DND-41 (cell line): Measurements from ENCODE around the gene SLC16A3.

Source experiments
- ATAC-seq: fragments of 200-7000 bp; cut with Tn5 transposase; 3 replicates; pipeline ENCODE4 v1.9.1; 2021; ENCODE audit warnings: low read depth; ENCODE audit not compliant: insufficient read depth
- DNase-seq: peaks from one replicate; pipeline ENCODE4 v3.0.0-alpha.2; 2020
- H2AFZ ChIP-seq: 2 replicates; pipeline ENCODE4 v1.6.0; 2012; ENCODE audit warnings: low read depth, low read length
- H3K27ac ChIP-seq: 2 replicates; pipeline ENCODE4 v1.5.1; 2012; ENCODE audit warnings: low read length, inconsistent platforms
- H3K27me3 ChIP-seq: fragments of 200-600 bp; sonication (generic); 2 replicates; pipeline ENCODE4 v1.6.0; 2012; ENCODE audit warnings: low read length, mild to moderate bottlenecking, inconsistent platforms; ENCODE audit not compliant: insufficient read depth, poor library complexity
- H3K36me3 ChIP-seq: 2 replicates; pipeline ENCODE4 v1.5.1; 2012; ENCODE audit warnings: low read length, inconsistent platforms; ENCODE audit not compliant: insufficient read depth
- H3K4me1 ChIP-seq: 2 replicates; pipeline ENCODE4 v1.5.1; 2012; ENCODE audit warnings: mild to moderate bottlenecking, low read length; ENCODE audit not compliant: insufficient read depth
- H3K4me2 ChIP-seq: 2 replicates; pipeline ENCODE4 v1.6.0; 2012; ENCODE audit warnings: mild to moderate bottlenecking, moderate library complexity, low read length, inconsistent platforms; ENCODE audit not compliant: insufficient read depth
- H3K4me3 ChIP-seq, 2 experiments: fragments of 200-600 bp in 1 of 2; shearing (Covaris generic) in 1 of 2; 2 replicates each; pipeline ENCODE4 v1.5.1; 2012 to 2016; ENCODE audit warnings: inconsistent platforms in 2 of 2, low read length in 2 of 2, mild to moderate bottlenecking in 2 of 2, low read depth in 1 of 2, moderate library complexity in 1 of 2
- H3K79me2 ChIP-seq: 2 replicates; pipeline ENCODE4 v1.6.0; 2012; ENCODE audit warnings: low read length, inconsistent platforms; ENCODE audit not compliant: insufficient read depth
- H3K9ac ChIP-seq: 2 replicates; pipeline ENCODE4 v1.6.0; 2012; ENCODE audit warnings: low read depth, mild to moderate bottlenecking, inconsistent platforms, low read length, moderate library complexity
- H3K9me3 ChIP-seq: 2 replicates; pipeline ENCODE4 v1.5.1; 2012; ENCODE audit warnings: low read length, moderate library complexity, mild to moderate bottlenecking, inconsistent platforms; ENCODE audit not compliant: insufficient read depth, severe bottlenecking
- H4K20me1 ChIP-seq: 2 replicates; pipeline ENCODE4 v1.6.0; 2012; ENCODE audit warnings: low read length; ENCODE audit not compliant: insufficient read depth
- EZH2 ChIP-seq: IDR thresholded peaks from 3 replicates; pipeline ENCODE4 v1.6.1; 2012; ENCODE audit warnings: borderline replicate concordance, low read depth, mild to moderate bottlenecking, moderate library complexity, low read length, inconsistent platforms; ENCODE audit not compliant: severe bottlenecking
- TF ChIP-seq, protein P1 (sequence below): IDR thresholded peaks from 2 replicates; pipeline ENCODE4 v1.5.1; 2012; ENCODE audit warnings: borderline replicate concordance, low read length, moderate library complexity, mild to moderate bottlenecking; ENCODE audit not compliant: poor library complexity, severe bottlenecking; ENCODE audit errors: extremely low read depth

Gene SLC16A3

DNA sequence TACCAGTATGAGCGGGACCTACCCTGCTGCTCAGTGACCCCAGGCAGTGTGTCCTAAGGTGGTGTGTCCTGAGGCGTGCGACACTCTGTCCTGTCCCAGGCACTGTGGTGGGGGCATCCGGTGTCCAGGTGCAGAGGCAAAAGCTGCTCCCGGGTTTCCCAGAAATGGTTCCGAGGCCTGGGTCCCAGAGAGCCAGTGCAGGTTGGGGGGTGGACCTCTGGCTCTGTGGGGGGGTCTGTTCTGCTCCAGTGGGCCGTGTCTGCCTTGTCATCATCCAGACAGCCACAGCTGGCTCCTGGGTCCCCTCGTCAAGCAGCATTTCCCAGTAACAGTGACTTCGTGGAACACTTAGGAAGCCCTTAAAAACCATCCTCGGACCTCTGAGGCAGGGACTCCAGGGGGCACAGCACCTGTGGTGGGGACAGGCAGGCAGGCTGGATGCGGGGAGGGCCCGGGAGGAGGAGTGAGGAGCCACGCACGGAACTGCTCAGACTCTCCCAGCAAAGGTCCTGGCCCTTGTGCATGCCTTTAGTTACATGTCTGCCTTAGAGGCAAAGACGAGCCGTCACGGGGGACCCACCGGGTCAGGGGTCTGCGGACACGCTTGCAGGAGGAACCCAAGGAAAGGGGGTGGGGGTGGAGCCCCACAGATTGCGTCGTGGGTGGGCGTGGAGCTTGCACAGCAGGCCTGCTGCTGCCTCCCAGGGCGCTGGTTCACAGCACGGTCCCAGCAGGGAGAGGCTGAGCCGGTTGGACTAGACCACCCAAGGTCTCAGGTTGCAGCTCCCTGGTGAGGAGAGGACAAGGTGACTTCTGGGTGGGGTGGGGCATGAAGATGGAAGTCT is 5.6 kb downstream of the SLC16A3 start:
- no peaks in the 10 kb centered on the region for H3K79me2 ChIP-seq
- no peak overlapping the region for H3K27ac ChIP-seq
- no peak for TF ChIP-seq EZH2
- TF ChIP-seq, protein P1, sequence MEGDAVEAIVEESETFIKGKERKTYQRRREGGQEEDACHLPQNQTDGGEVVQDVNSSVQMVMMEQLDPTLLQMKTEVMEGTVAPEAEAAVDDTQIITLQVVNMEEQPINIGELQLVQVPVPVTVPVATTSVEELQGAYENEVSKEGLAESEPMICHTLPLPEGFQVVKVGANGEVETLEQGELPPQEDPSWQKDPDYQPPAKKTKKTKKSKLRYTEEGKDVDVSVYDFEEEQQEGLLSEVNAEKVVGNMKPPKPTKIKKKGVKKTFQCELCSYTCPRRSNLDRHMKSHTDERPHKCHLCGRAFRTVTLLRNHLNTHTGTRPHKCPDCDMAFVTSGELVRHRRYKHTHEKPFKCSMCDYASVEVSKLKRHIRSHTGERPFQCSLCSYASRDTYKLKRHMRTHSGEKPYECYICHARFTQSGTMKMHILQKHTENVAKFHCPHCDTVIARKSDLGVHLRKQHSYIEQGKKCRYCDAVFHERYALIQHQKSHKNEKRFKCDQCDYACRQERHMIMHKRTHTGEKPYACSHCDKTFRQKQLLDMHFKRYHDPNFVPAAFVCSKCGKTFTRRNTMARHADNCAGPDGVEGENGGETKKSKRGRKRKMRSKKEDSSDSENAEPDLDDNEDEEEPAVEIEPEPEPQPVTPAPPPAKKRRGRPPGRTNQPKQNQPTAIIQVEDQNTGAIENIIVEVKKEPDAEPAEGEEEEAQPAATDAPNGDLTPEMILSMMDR: no peak
- peaks cover 6% of the 10 kb centered on the region; the same call in 1 of the 2 replicates for H4K20me1 ChIP-seq
- no peak overlapping the region for H2AFZ ChIP-seq
- peaks cover 16% of the 10 kb centered on the region for H3K36me3 ChIP-seq
- ATAC-seq (no peak), DNase-seq (no peak)
- H3K4me3 ChIP-seq: no peak overlapping the region
- H3K4me2 ChIP-seq: no peak overlapping the region
- H3K9me3 ChIP-seq: no peaks in the 10 kb centered on the region
- no peak overlapping the region for H3K9ac ChIP-seq
- peaks cover 11% of the 10 kb centered on the region for H3K4me1 ChIP-seq
- H3K27me3 ChIP-seq: no peaks in the 10 kb centered on the region

DNA sequence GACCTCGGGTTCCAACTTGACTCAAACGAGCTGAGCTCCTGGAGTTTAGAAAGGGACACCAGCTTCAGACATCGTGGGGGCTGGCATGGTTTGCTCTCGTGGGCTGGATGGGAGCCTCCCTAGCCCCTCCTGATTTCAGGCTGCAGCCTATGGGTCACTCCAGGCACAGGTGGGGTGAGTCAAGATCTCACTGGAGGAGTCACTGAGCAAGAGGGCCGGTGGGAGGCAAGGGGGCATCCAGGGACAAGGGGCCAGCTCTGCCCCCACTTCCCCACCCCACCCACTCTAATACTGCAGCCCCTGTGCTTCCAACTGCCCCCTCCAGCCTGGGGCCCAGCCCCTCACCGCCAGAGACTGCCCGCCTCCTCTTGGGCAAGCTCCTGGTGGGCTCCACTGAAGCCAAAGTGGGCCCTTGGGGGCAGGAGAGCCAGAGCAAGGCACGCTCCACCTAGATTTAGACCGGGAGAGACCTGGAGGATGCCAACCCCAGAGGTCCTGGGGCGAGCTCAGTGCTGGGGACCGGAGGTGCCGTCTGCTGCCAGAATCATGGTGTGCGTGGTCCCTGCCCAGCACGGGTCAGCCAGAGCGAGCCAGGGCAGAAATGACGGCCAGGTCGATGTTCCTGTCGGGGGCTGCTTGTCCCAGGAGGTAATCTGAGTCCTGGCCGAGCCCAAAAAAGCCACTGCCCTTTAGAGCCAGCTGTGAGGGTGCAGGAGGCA is 6.4 kb downstream of the SLC16A3 start:
- no peak overlapping the region for H3K27ac ChIP-seq
- H3K36me3 ChIP-seq: peaks cover 24% of the 10 kb centered on the region
- H3K9me3 ChIP-seq: no peaks in the 10 kb centered on the region
- H3K4me1 ChIP-seq: 0 out of 2 replicates have a peak, but pooled peaks cover 8% of the 10 kb centered on the region
- no peak for DNase-seq
- no peaks in the 10 kb centered on the region for H3K79me2 ChIP-seq
- no peak overlapping the region for H2AFZ ChIP-seq
- H3K4me2 ChIP-seq: no peak overlapping the region
- H3K4me3 ChIP-seq: no peak overlapping the region
- H3K27me3 ChIP-seq: no peaks in the 10 kb centered on the region
- peaks cover 13% of the 10 kb centered on the region for H4K20me1 ChIP-seq
- no peak overlapping the region for H3K9ac ChIP-seq
- no peak for TF ChIP-seq EZH2
- TF ChIP-seq, protein P1: no peak
- no peak for ATAC-seq

DNA sequence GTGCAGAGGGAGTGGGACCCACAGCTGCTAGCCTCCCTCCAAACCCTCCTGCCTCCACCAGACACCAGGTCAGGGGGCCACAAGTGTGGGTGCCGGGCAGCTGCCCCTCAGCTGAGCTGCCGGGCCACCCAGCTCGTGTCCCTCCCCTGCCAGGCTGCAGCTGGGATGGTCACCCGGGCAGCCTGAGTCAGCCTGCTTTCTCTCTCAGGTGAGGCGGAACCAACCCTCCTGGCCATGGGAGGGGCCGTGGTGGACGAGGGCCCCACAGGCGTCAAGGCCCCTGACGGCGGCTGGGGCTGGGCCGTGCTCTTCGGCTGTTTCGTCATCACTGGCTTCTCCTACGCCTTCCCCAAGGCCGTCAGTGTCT is 6.9 kb downstream of the SLC16A3 start:
- H3K27ac ChIP-seq: no peak overlapping the region; the same call in 1 of the 2 replicates
- DNase-seq (no peak), ATAC-seq (no peak)
- peaks cover 19% of the 10 kb centered on the region for H4K20me1 ChIP-seq
- no peaks in the 10 kb centered on the region for H3K9me3 ChIP-seq
- no peak overlapping the region for H3K4me2 ChIP-seq
- no peak for TF ChIP-seq EZH2
- TF ChIP-seq, protein P1: no peak
- H3K4me3 ChIP-seq: no peak overlapping the region
- H2AFZ ChIP-seq: no peak overlapping the region
- no peak overlapping the region for H3K9ac ChIP-seq
- 0 out of 2 replicates have a peak, but pooled peaks cover 8% of the 10 kb centered on the region for H3K4me1 ChIP-seq
- H3K27me3 ChIP-seq: no peaks in the 10 kb centered on the region
- no peaks in the 10 kb centered on the region for H3K79me2 ChIP-seq
- H3K36me3 ChIP-seq: peaks cover 26% of the 10 kb centered on the region
